ENCODE data around the gene NEUROD2. TPM values are rescaled to one million over a fixed set of nuclear protein-coding genes. Genes with fewer than 3 reads are reported as not detected.

Gene NEUROD2
- polyA plus RNA-seq, 2 of the 4 experiments (the other 2 are of a cell fraction), result not detected

GRCh38 chr17:39599665-39600231 is 8.0 kb downstream of the NEUROD2 start:
- H3K4me3 ChIP-seq, result no peak overlapping the region; the same call in 2 of the 3 replicates
- ChIA-PET POLR2A (interaction anchor here (0.5 to 1.1 kb wide), 2 partner anchors 26 to 229 kb away, joined by 3 to 4 read pairs; no protein-coding TSS in a partner anchor), CTCF (interaction anchor here (0.8 to 58.8 kb wide), 5 partner anchors 19 to 164 kb away, joined by 3 to 1581 read pairs (median 3); partner anchors contain the start of genes PPP1R1B and STARD3)
- 32% methylated on average over 28 of the region's 28 CpGs for WGBS (ENCODE audit: missing lambda C conversion rate)
- no peak for DNase-seq (ENCODE audit: low read depth in 1 of 2, low spot score in 1 of 2)
- FAIRE-seq, result no peak
- ATAC-seq, result peak in 1 of 2 experiments; percentile 16; a peak in 2 of 6 replicates
- TF ChIP-seq ELK1 (IDR thresholded peaks at IDR 0.05; ENCODE audit: low read depth, low read length) (no peak), RNF2 (IDR thresholded peaks at IDR 0.05; ENCODE audit: borderline replicate concordance, low read depth) (0 out of 2 replicates have a peak, but pooled peaks have one; percentile 21)
- no peaks in the 10 kb centered on the region for H3K9me3 ChIP-seq
- peaks cover 19% of the 10 kb centered on the region for H3K4me1 ChIP-seq
- no peak overlapping the region for H3K27ac ChIP-seq
- H3K4me2 ChIP-seq, result no peak overlapping the region; the same call in 2 of the 3 replicates

GRCh38 chr17:39599004-39599664 is 8.6 kb downstream of the NEUROD2 start:
- ATAC-seq, result peak in 1 of 2 experiments; percentile 7; a peak in 1 of 6 replicates
- no peak for DNase-seq (ENCODE audit: low read depth in 1 of 2, low spot score in 1 of 2)
- TF ChIP-seq ATOH8 (CRISPR knock-in tag; IDR thresholded peaks at IDR 0.05; ENCODE audit: low read depth) (no peak), CBX8 (IDR thresholded peaks at IDR 0.05) (peak; percentile 8; the same call in 1 of the 2 replicates)
- Histone ChIP-seq H3K4me2 (peak overlapping the region; percentile 51), H3K9me3 (no peaks in the 10 kb centered on the region), H3K27ac (no peak overlapping the region), H3K4me3 (peak overlapping the region; percentile 15; the same call in 2 of the 3 replicates), H3K4me1 (peaks cover 13% of the 10 kb centered on the region)
- WGBS (ENCODE audit: missing lambda C conversion rate), result 8% methylated on average over 30 of the region's 36 CpGs
- FAIRE-seq, result no peak
- CTCF ChIA-PET, result interaction anchor here (0.9 to 58.8 kb wide), 5 partner anchors 8 to 424 kb away, joined by 3 to 1581 read pairs (median 3); partner anchors contain the start of genes PPP1R1B and STARD3
- POLR2A ChIA-PET, result interaction anchor here (0.5 kb wide), 1 partner anchor 229 kb away, joined by 3 read pairs; no protein-coding TSS in a partner anchor

- ChIA-PET POLR2A (no interaction called here), CTCF (interaction anchor here (0.5 to 58.8 kb wide), 6 partner anchors 8 to 424 kb away, joined by 3 to 1581 read pairs (median 3); partner anchors contain the start of genes PPP1R1B and STARD3)
- peak overlapping the region; percentile 51 for H3K4me2 ChIP-seq
- FAIRE-seq (no peak), ATAC-seq (no peak), DNase-seq (ENCODE audit: low read depth in 1 of 2, low spot score in 1 of 2) (no peak)
- H3K4me1 ChIP-seq, result peaks cover 13% of the 10 kb centered on the region
- TF ChIP-seq CBX8 (IDR thresholded peaks at IDR 0.05) (peak; percentile 6; the same call in 1 of the 2 replicates), USF2 (IDR thresholded peaks at IDR 0.05) (no peak), EP300 (IDR thresholded peaks at IDR 0.05) (no peak)
- H3K27ac ChIP-seq, result no peak overlapping the region
- H3K4me3 ChIP-seq, result peak overlapping the region; percentile 15; the same call in 2 of the 3 replicates
- no peaks in the 10 kb centered on the region for H3K9me3 ChIP-seq
- WGBS (ENCODE audit: missing lambda C conversion rate), result 11% methylated on average over 12 of the region's 17 CpGs
Observed at GRCh38 chr17:39598630-39599003, 9.1 kb downstream of the NEUROD2 start.

GRCh38 chr17:39598047-39598481 is 9.7 kb downstream of the NEUROD2 start:
- Histone ChIP-seq H3K4me1 (peaks cover 13% of the 10 kb centered on the region), H3K4me2 (no peak overlapping the region), H3K9me3 (no peaks in the 10 kb centered on the region), H3K27ac (no peak overlapping the region), H3K4me3 (no peak overlapping the region)
- DNase-seq (ENCODE audit: low read depth in 1 of 2, low spot score in 1 of 2) (no peak), FAIRE-seq (no peak), ATAC-seq (peak in 1 of 2 experiments; percentile 11; a peak in 1 of 6 replicates)
- 12% methylated on average over 13 of the region's 13 CpGs for WGBS (ENCODE audit: missing lambda C conversion rate)
- ChIA-PET POLR2A (no interaction called here), CTCF (interaction anchor here (0.5 to 58.8 kb wide), 8 partner anchors 9 to 423 kb away, joined by 3 to 1581 read pairs (median 3); partner anchors contain the start of genes PPP1R1B and STARD3)
- TF ChIP-seq ZFP36 (IDR thresholded peaks at IDR 0.05; ENCODE audit: borderline replicate concordance, partially characterized antibody) (no peak), ZSCAN20 (CRISPR knock-in tag; IDR thresholded peaks at IDR 0.05) (no peak), HES2 (IDR thresholded peaks at IDR 0.05) (no peak), PBX3 (IDR thresholded peaks at IDR 0.05) (no peak), TFCP2L1 (CRISPR knock-in tag; IDR thresholded peaks at IDR 0.05) (no peak), NR3C1 (IDR thresholded peaks at IDR 0.05) (no peak), NFE2L2 (conservative IDR thresholded peaks at IDR 0.05; ENCODE audit: low read length) (no peak), RAD21 (conservative IDR thresholded peaks at IDR 0.05 in 1 of 2, IDR thresholded peaks at IDR 0.05 in 1 of 2) (no peak), EP300 (IDR thresholded peaks at IDR 0.05) (no peak), RCOR1 (IDR thresholded peaks at IDR 0.05; ENCODE audit: low read depth, low read length) (no peak), RARB (CRISPR knock-in tag; IDR thresholded peaks at IDR 0.05) (no peak), REST (IDR thresholded peaks at IDR 0.05) (no peak), HOXB5 (CRISPR knock-in tag; IDR thresholded peaks at IDR 0.05) (no peak)
